ENCODE data around the gene ING4. TPM values are rescaled to one million over a fixed set of nuclear protein-coding genes. Genes with fewer than 3 reads are reported as not detected.

The ING4 gene
- total and polyA plus RNA-seq, 2 donors (not counting 3 experiments of a cell fraction or from before 2014, with no cell fraction given): 34.7 to 52.0 TPM

DNA sequence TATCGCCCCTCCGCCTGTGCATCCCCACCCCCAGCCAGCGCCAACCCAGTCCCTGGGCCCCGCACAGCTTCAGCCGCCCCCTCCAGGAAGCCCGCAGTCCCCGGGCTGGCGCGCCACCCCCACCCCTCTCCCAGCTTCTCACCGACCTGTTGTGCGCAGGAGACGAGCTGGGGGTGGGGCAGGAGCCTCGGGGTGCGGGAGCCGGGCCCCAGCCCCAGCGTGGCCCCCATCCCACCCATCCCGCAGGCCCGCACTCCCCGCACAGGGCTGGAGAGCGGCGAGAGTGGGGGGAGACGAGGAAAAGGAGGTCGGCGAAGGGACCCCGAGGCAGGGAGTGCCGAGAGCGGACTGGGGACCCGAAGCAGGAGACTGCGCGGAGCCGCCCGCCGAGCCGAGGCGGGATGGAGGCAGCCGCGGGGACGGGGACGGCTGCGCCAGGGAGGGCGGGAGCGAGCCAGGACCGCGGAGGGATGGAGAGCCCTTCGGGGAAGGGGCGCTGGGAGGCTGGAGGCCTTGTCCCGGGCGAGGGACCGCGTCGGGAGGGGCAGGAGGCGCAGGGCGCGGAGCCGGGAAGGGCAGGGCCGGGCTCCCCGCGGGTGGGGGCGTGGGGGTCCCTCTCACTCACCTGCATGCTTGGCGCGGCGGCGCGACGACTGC is 37.2 kb upstream of the ING4 start:
- dilution Hi-C loops (cut with MboI; ENCODE audit: extremely low pct_ligation_motif_present, low sequenced_read_pairs): no loop called here
- BruUV-seq (replicated peaks): no TSS peak
- Histone ChIP-seq H3K4me3 (replicated peaks in 1 of 3; ENCODE audit: insufficient read depth in 1 of 3, low read depth in 1 of 3, low read length in 3 of 3) (peak overlapping the region; percentile 6 to 46 (median 28)), H3K4me1 (ENCODE audit: control insufficient read depth, extremely low read depth, insufficient read depth, low read length) (peaks cover 4% of the 10 kb centered on the region), H3K9me1 (replicated peaks; ENCODE audit: control insufficient read depth, extremely low read depth, insufficient read depth, low read length) (no peaks in the 10 kb centered on the region), H3K4me2 (ENCODE audit: insufficient read depth, low read length) (peak overlapping the region; percentile 25), H2AFZ (ENCODE audit: low read depth, low read length) (peak overlapping the region; percentile 65), H3K9ac (replicated peaks; ENCODE audit: extremely low read depth, insufficient read depth, low read length) (no peak overlapping the region), H3K79me2 (ENCODE audit: control insufficient read depth, insufficient read depth, low read length) (no peaks in the 10 kb centered on the region), H3K27me3 (ENCODE audit: control insufficient read depth in 2 of 2, insufficient read depth in 2 of 2, low read length in 2 of 2) (peaks cover 33 to 47% of the 10 kb centered on the region in 2 experiments), H3K9me3 (replicated peaks; ENCODE audit: control insufficient read depth, insufficient read depth, low read length) (no peaks in the 10 kb centered on the region), H3K27ac (ENCODE audit: insufficient read depth, low read depth, low read length) (no peak overlapping the region), H3K36me3 (ENCODE audit: control insufficient read depth in 2 of 2, extremely low read depth in 1 of 2, insufficient read depth in 2 of 2, low read length in 2 of 2) (no peaks in the 10 kb centered on the region), H4K20me1 (replicated peaks; ENCODE audit: control insufficient read depth, extremely low read depth, insufficient read depth, low read length) (no peaks in the 10 kb centered on the region)
- TF ChIP-seq EZH2 (IDR thresholded peaks at IDR 0.05; ENCODE audit: borderline replicate concordance, low read depth, low read length, severe bottlenecking): peak; percentile 90
- TF ChIP-seq MYC (IDR thresholded peaks at IDR 0.05; ENCODE audit: low read depth, low read length): no peak
- no peak for TF ChIP-seq POLR2A (IDR thresholded peaks at IDR 0.05; ENCODE audit: low read depth, low read length)
- intact Hi-C loops (cut with micrococcal nuclease): loop anchor here (1.0 to 5.0 kb wide), 2 partner anchors 11 to 148 kb away; partner anchors contain the start of gene ZNF384
- ChIA-PET CTCF (interaction anchor here (2.5 kb wide), 1 partner anchor 16 kb away, joined by 10 read pairs; no protein-coding TSS in a partner anchor), POLR2A (no interaction called here)
- no peak for DNase-seq (ENCODE audit: low read depth, low spot score)
- FAIRE-seq: no peak

DNA sequence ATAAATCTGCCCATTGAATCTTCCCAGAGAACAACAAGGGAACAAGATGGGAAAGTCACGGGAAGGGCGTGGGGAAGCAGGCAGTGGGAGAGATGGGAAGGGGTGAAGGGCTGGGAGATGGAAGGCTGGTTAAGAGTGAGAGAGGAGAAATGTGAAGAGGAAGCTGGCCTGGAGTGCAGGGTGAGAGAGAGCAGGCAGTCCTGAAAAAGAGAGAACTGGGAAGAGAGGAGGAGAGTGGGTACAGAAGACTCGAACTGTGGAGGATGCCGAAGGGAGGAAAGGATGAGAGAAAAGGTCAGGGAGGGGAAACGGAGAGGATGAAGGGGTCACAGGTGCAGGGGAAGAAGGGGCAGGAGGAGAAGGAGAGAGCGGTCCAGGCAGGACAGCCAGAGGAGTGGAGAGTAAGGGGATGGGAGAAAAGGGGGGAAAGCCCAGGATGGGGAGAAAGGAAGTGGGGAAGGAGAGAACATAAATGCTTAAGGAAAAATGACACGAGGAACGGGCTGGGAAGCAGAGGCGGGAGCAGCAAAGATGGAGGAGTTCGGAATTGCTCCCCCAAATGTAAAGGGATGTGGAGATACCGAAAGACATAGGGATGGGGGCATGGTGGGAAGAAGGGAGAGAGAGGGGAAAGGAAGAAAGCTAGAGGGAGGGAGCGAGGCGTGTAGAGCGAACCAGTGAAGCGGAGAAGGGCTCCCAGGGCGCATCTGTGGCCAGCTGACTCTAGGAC is 36.5 kb upstream of the ING4 start:
- TF ChIP-seq EZH2 (IDR thresholded peaks at IDR 0.05; ENCODE audit: borderline replicate concordance, low read depth, low read length, severe bottlenecking) (peak; percentile 81), POLR2A (IDR thresholded peaks at IDR 0.05; ENCODE audit: low read depth, low read length) (no peak)
- no TSS peak for BruUV-seq (replicated peaks)
- dilution Hi-C loops (cut with MboI; ENCODE audit: extremely low pct_ligation_motif_present, low sequenced_read_pairs): no loop called here
- intact Hi-C loops (cut with micrococcal nuclease): loop anchor here (1.0 to 5.0 kb wide), 2 partner anchors 10 to 147 kb away; partner anchors contain the start of gene ZNF384
- H3K79me2 ChIP-seq (ENCODE audit: control insufficient read depth, insufficient read depth, low read length): no peaks in the 10 kb centered on the region
- H3K4me1 ChIP-seq (ENCODE audit: control insufficient read depth, extremely low read depth, insufficient read depth, low read length): peaks cover 4% of the 10 kb centered on the region
- no peak overlapping the region for H3K9ac ChIP-seq (replicated peaks; ENCODE audit: extremely low read depth, insufficient read depth, low read length)
- FAIRE-seq: no peak
- no peaks in the 10 kb centered on the region for H3K9me3 ChIP-seq (replicated peaks; ENCODE audit: control insufficient read depth, insufficient read depth, low read length)
- DNase-seq (ENCODE audit: low read depth, low spot score): no peak
- no peak overlapping the region for H3K4me2 ChIP-seq (ENCODE audit: insufficient read depth, low read length)
- peak overlapping the region; percentile 24 for H2AFZ ChIP-seq (ENCODE audit: low read depth, low read length)
- H3K36me3 ChIP-seq (ENCODE audit: control insufficient read depth in 2 of 2, extremely low read depth in 1 of 2, insufficient read depth in 2 of 2, low read length in 2 of 2): no peaks in the 10 kb centered on the region
- H4K20me1 ChIP-seq (replicated peaks; ENCODE audit: control insufficient read depth, extremely low read depth, insufficient read depth, low read length): no peaks in the 10 kb centered on the region
- no peaks in the 10 kb centered on the region for H3K9me1 ChIP-seq (replicated peaks; ENCODE audit: control insufficient read depth, extremely low read depth, insufficient read depth, low read length)
- H3K27me3 ChIP-seq (ENCODE audit: control insufficient read depth in 2 of 2, insufficient read depth in 2 of 2, low read length in 2 of 2): peaks cover 33 to 47% of the 10 kb centered on the region in 2 experiments
- ChIA-PET POLR2A (no interaction called here), CTCF (interaction anchor here (1.3 to 4.8 kb wide), 5 partner anchors 10 to 135 kb away, joined by 3 to 63 read pairs (median 7); no protein-coding TSS in a partner anchor)
- H3K4me3 ChIP-seq (replicated peaks in 1 of 3; ENCODE audit: insufficient read depth in 1 of 3, low read depth in 1 of 3, low read length in 3 of 3): no peak overlapping the region
- H3K27ac ChIP-seq (ENCODE audit: insufficient read depth, low read depth, low read length): no peak overlapping the region
